H1 (cell line): Measurements from ENCODE around the gene STRIP2. TPM values are rescaled to one million over a fixed set of nuclear protein-coding genes. Genes with fewer than 3 reads are reported as not detected.

Experiments
- CHD2 ChIP-seq: IDR thresholded peaks from 2 replicates; pipeline ENCODE4 v1.6.1; 2012; ENCODE audit warnings: low read length, improper control_type of control experiment
- FOSL1 ChIP-seq: IDR thresholded peaks from 2 replicates; pipeline ENCODE4 v1.6.1; 2011; ENCODE audit warnings: mild to moderate bottlenecking, low read depth, low read length, moderate library complexity; ENCODE audit not compliant: insufficient read depth
- MAFK ChIP-seq: IDR thresholded peaks from 2 replicates; pipeline ENCODE4 v1.6.1; 2012; ENCODE audit warnings: low read depth, mild to moderate bottlenecking, improper control_type of control experiment, low read length
- NANOG ChIP-seq: IDR thresholded peaks from 2 replicates; pipeline ENCODE4 v1.6.1; 2011; ENCODE audit warnings: low read length, low read depth, mild to moderate bottlenecking, inconsistent platforms; ENCODE audit not compliant: insufficient read depth, poor library complexity, severe bottlenecking
- POLR2AphosphoS5 ChIP-seq: IDR thresholded peaks from 2 replicates; pipeline ENCODE4 v1.6.1; 2011; ENCODE audit warnings: low read depth, low read length
- RNF2 ChIP-seq: fragments of 200-900, 300-1000 bp; sonication (generic); IDR thresholded peaks from 2 replicates; pipeline ENCODE4 v1.7.1; 2016; ENCODE audit warnings: borderline replicate concordance, low read depth, mild to moderate bottlenecking, antibody characterized with exemption, low read length; ENCODE audit not compliant: poor library complexity, severe bottlenecking; ENCODE audit errors: missing control alignments
- SP2 ChIP-seq: IDR thresholded peaks from 2 replicates; pipeline ENCODE4 v1.6.1; 2012; ENCODE audit warnings: mild to moderate bottlenecking, low read length, inconsistent platforms
- polyA plus RNA-seq, 7 experiments: library from polyadenylated mRNA; depleted of rRNA in 3 of 7; stranded (reverse) in 5 of 7; unstranded in 2 of 7; fragments of >200 nt in 5 of 7; fragments of 200-250 nt in 2 of 7; gene quantifications; 1 replicate in 5 of 7; 2 replicates in 1 of 7; 4 replicates in 1 of 7; pipeline versions ENCODE4 v1.2.1 to v1.2.3, GENCODE V29; 2011 to 2013; ENCODE audit warnings: missing spikeins in 2 of 7, mixed read lengths in 2 of 7
- total RNA-seq: library from RNA; stranded (reverse); fragmentation: NEBNext Ultra II Directional; extraction: Animal tissue kit (Norgen Biotek cat#: 25700); gene quantifications from 2 replicates; pipeline ENCODE4 v1.2.1, GENCODE V29; 2021
- TF ChIP-seq, protein P1 (sequence below): fragments of 300-600 bp; sonication (generic); IDR thresholded peaks from 2 replicates; pipeline ENCODE4 v1.7.1; 2012; ENCODE audit warnings: low read length, moderate library complexity, mild to moderate bottlenecking, inconsistent platforms; ENCODE audit not compliant: insufficient replicate concordance
- TF ChIP-seq, protein P2 (sequence below), 3 experiments: IDR thresholded peaks; 1 replicate in 2 of 3; 2 replicates in 1 of 3; pipeline versions ENCODE4 v1.5.1 to v1.6.1; 2011; ENCODE audit warnings: low read length in 3 of 3, mild to moderate bottlenecking in 3 of 3, inconsistent platforms in 2 of 3, low read depth in 1 of 3, moderate library complexity in 1 of 3; ENCODE audit not compliant: insufficient read depth in 1 of 3; ENCODE audit errors: control extremely low read depth in 1 of 3

Gene STRIP2
- total and polyA plus RNA-seq, 2 of the 8 experiments (the other 6 are each of a cell fraction or from before 2014, with no cell fraction given), result 5.3 to 8.2 TPM

DNA sequence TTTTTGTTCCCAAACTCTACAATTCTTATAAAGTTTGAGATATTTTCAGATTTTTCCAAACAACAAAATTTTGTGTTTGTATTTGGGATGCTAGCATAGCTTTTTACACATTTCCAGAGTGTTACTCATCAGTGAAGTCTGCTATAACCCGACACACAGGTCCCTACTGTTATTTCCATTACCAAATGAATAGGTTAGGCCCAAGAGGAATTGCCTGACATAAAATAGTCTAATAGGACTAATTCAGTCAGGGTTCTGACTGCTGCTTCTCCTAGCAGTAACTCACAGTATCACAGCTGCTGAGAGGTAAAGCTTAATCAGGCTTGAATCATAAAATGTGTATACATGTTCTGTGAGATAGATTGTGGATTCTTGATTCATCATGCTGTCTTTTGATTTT is 49.1 kb upstream of the STRIP2 start (continued):
- TF ChIP-seq, protein P1, sequence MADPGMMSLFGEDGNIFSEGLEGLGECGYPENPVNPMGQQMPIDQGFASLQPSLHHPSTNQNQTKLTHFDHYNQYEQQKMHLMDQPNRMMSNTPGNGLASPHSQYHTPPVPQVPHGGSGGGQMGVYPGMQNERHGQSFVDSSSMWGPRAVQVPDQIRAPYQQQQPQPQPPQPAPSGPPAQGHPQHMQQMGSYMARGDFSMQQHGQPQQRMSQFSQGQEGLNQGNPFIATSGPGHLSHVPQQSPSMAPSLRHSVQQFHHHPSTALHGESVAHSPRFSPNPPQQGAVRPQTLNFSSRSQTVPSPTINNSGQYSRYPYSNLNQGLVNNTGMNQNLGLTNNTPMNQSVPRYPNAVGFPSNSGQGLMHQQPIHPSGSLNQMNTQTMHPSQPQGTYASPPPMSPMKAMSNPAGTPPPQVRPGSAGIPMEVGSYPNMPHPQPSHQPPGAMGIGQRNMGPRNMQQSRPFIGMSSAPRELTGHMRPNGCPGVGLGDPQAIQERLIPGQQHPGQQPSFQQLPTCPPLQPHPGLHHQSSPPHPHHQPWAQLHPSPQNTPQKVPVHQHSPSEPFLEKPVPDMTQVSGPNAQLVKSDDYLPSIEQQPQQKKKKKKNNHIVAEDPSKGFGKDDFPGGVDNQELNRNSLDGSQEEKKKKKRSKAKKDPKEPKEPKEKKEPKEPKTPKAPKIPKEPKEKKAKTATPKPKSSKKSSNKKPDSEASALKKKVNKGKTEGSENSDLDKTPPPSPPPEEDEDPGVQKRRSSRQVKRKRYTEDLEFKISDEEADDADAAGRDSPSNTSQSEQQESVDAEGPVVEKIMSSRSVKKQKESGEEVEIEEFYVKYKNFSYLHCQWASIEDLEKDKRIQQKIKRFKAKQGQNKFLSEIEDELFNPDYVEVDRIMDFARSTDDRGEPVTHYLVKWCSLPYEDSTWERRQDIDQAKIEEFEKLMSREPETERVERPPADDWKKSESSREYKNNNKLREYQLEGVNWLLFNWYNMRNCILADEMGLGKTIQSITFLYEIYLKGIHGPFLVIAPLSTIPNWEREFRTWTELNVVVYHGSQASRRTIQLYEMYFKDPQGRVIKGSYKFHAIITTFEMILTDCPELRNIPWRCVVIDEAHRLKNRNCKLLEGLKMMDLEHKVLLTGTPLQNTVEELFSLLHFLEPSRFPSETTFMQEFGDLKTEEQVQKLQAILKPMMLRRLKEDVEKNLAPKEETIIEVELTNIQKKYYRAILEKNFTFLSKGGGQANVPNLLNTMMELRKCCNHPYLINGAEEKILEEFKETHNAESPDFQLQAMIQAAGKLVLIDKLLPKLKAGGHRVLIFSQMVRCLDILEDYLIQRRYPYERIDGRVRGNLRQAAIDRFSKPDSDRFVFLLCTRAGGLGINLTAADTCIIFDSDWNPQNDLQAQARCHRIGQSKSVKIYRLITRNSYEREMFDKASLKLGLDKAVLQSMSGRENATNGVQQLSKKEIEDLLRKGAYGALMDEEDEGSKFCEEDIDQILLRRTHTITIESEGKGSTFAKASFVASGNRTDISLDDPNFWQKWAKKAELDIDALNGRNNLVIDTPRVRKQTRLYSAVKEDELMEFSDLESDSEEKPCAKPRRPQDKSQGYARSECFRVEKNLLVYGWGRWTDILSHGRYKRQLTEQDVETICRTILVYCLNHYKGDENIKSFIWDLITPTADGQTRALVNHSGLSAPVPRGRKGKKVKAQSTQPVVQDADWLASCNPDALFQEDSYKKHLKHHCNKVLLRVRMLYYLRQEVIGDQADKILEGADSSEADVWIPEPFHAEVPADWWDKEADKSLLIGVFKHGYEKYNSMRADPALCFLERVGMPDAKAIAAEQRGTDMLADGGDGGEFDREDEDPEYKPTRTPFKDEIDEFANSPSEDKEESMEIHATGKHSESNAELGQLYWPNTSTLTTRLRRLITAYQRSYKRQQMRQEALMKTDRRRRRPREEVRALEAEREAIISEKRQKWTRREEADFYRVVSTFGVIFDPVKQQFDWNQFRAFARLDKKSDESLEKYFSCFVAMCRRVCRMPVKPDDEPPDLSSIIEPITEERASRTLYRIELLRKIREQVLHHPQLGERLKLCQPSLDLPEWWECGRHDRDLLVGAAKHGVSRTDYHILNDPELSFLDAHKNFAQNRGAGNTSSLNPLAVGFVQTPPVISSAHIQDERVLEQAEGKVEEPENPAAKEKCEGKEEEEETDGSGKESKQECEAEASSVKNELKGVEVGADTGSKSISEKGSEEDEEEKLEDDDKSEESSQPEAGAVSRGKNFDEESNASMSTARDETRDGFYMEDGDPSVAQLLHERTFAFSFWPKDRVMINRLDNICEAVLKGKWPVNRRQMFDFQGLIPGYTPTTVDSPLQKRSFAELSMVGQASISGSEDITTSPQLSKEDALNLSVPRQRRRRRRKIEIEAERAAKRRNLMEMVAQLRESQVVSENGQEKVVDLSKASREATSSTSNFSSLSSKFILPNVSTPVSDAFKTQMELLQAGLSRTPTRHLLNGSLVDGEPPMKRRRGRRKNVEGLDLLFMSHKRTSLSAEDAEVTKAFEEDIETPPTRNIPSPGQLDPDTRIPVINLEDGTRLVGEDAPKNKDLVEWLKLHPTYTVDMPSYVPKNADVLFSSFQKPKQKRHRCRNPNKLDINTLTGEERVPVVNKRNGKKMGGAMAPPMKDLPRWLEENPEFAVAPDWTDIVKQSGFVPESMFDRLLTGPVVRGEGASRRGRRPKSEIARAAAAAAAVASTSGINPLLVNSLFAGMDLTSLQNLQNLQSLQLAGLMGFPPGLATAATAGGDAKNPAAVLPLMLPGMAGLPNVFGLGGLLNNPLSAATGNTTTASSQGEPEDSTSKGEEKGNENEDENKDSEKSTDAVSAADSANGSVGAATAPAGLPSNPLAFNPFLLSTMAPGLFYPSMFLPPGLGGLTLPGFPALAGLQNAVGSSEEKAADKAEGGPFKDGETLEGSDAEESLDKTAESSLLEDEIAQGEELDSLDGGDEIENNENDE, result no peak
- TF ChIP-seq SP2 (no peak), NANOG (no peak), FOSL1 (no peak), RNF2 (no peak), CHD2 (no peak), MAFK (no peak), POLR2AphosphoS5 (no peak)
- TF ChIP-seq, protein P2, sequence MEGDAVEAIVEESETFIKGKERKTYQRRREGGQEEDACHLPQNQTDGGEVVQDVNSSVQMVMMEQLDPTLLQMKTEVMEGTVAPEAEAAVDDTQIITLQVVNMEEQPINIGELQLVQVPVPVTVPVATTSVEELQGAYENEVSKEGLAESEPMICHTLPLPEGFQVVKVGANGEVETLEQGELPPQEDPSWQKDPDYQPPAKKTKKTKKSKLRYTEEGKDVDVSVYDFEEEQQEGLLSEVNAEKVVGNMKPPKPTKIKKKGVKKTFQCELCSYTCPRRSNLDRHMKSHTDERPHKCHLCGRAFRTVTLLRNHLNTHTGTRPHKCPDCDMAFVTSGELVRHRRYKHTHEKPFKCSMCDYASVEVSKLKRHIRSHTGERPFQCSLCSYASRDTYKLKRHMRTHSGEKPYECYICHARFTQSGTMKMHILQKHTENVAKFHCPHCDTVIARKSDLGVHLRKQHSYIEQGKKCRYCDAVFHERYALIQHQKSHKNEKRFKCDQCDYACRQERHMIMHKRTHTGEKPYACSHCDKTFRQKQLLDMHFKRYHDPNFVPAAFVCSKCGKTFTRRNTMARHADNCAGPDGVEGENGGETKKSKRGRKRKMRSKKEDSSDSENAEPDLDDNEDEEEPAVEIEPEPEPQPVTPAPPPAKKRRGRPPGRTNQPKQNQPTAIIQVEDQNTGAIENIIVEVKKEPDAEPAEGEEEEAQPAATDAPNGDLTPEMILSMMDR (IDR thresholded peaks at IDR 0.05; ENCODE audit: control extremely low read depth in 1 of 3, insufficient read depth in 1 of 3, low read depth in 1 of 3, low read length in 3 of 3), result no peak
